BE2C (cell line): ENCODE measurements around the gene SLC17A6.

Experiments
- DNase-seq: peaks from one replicate; pipeline ENCODE4 v3.0.0-alpha.2; 2020
- H3K27me3 ChIP-seq: fragments of 250-450 bp; sonication (Bioruptor Pico); 2 replicates; pipeline ENCODE4 v1.5.1; 2020; ENCODE audit warnings: mild to moderate bottlenecking
- H3K36me3 ChIP-seq: fragments of 250-450 bp; sonication (Bioruptor Pico); 2 replicates; pipeline ENCODE4 v1.5.1; 2020; ENCODE audit warnings: mild to moderate bottlenecking
- H3K4me1 ChIP-seq: fragments of 250-450 bp; sonication (Bioruptor Pico); 2 replicates; pipeline ENCODE4 v1.5.1; 2020
- H3K4me3 ChIP-seq: 2 replicates; pipeline ENCODE4 v1.5.1; 2011; ENCODE audit warnings: low read depth, low read length
- H3K9me3 ChIP-seq: fragments of 250-450 bp; sonication (Bioruptor Pico); 2 replicates; pipeline ENCODE4 v1.5.1; 2020
- TF ChIP-seq, protein P1 (sequence below): IDR thresholded peaks from 2 replicates; pipeline ENCODE4 v1.5.1; 2012; ENCODE audit warnings: mild to moderate bottlenecking, low read depth, low read length

SLC17A6 gene

DNA sequence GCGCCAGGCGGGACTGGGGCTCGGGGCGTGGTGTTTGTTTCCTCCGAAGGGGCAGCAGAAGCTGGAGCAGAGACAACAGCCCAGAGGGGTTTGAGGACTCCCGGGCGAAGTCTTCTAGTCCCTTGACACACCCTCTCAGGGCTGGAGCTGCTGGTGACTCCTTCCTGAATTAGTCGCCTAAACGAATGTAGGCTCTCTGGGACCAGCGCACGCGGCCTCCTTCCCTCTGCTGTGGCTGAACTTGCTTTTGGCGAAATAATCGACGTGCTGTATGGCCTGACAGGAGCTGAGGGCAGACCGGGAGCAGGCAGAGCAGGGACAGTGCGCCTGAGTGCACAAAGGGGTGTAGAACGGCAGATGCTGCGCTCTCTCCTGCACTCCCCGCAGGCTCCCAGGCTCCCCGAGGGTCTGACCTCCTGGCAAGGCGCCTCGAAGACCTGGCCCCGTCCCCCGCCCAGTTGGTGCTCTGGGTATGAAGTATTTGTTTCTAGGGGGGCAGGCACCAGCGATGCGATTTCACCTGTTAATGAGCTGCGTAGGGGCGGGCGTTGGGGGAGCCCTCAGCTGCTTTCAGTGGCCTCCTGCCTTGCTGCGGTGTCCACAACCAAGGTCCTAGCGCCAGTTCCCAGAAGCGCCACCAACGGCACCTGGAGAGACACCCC lies 5.3 kb downstream of the SLC17A6 start:
- H3K4me1 ChIP-seq: no peaks in the 10 kb centered on the region
- no peak overlapping the region for H3K4me3 ChIP-seq
- TF ChIP-seq, protein P1, sequence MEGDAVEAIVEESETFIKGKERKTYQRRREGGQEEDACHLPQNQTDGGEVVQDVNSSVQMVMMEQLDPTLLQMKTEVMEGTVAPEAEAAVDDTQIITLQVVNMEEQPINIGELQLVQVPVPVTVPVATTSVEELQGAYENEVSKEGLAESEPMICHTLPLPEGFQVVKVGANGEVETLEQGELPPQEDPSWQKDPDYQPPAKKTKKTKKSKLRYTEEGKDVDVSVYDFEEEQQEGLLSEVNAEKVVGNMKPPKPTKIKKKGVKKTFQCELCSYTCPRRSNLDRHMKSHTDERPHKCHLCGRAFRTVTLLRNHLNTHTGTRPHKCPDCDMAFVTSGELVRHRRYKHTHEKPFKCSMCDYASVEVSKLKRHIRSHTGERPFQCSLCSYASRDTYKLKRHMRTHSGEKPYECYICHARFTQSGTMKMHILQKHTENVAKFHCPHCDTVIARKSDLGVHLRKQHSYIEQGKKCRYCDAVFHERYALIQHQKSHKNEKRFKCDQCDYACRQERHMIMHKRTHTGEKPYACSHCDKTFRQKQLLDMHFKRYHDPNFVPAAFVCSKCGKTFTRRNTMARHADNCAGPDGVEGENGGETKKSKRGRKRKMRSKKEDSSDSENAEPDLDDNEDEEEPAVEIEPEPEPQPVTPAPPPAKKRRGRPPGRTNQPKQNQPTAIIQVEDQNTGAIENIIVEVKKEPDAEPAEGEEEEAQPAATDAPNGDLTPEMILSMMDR: no peak
- no peaks in the 10 kb centered on the region for H3K9me3 ChIP-seq
- DNase-seq: no peak
- H3K27me3 ChIP-seq: no peaks in the 10 kb centered on the region
- no peaks in the 10 kb centered on the region for H3K36me3 ChIP-seq

DNA sequence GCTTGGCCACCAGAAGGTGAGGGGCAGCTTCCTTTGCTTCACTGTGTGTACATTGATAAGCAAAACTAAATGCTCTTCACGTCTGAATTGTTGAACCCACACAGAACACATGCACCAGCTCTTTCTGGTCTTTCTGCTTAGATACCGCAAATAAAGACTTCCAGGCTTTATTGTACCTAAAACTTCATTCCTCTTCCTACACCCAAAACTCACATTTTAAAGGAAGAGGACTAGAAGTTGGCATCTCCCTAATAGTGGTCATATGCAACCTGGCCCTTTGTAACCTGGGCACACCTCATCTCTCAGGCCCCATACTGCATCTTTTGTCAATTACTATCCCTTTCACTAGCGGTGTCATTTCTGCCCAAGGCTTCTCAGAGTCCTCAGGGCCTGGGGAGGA lies 5.9 kb downstream of the SLC17A6 start:
- no peaks in the 10 kb centered on the region for H3K27me3 ChIP-seq
- no peak overlapping the region for H3K4me3 ChIP-seq
- H3K9me3 ChIP-seq: no peaks in the 10 kb centered on the region
- TF ChIP-seq, protein P1: no peak
- no peaks in the 10 kb centered on the region for H3K36me3 ChIP-seq
- H3K4me1 ChIP-seq: no peaks in the 10 kb centered on the region; the same call in 1 of the 2 replicates
- DNase-seq: no peak

DNA sequence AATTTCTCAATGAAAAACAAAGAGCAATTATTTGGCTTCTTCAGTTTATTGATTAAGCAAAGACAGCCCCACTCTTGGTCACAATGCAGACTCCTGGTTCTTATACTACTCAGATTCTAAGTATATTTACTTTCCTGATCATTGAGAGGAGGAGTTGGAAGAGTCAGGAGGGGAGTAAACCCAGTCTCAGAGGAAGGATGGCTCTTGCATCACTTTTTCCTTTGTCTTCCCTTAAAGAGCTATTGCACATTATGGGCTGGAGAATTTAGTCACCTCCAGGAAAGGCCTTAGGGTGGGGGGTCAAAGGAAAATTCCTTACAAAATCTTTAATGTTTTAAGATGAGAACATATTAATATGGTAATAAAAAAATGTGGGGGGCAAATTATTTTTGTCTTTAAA lies 8.1 kb downstream of the SLC17A6 start:
- Histone ChIP-seq H3K27me3 (no peaks in the 10 kb centered on the region), H3K4me3 (no peak overlapping the region)
- no peak for DNase-seq

DNA sequence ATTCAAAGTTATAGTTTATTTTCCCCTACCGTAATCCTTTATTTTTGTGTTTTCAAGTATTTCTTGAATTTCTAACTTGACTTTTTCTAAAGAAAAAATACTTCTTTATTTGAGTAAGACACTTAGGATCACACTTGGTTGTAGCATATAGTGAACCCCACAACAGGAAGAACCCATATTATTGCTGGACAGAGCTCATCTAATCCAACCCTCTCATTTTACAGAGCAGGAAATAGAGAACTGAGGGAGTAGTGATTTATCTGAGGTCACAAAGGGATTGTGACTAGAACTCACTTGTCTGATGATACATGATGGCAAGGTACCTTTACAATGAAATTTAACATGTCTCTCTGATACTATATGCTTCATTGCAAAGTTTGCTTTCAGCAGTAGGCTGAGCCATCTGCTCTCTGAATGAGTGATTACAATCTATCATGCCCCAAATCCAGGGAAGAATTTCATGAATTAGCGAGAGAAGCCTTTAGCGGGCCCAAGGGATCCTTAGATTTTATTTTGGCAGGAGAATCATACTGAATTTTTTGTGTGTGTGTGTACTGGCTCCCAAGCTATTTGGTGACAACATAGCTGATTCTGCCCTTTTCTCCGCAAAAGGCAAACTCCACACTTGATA lies 9.8 kb downstream of the SLC17A6 start:
- no peaks in the 10 kb centered on the region for H3K27me3 ChIP-seq
- H3K4me3 ChIP-seq: no peak overlapping the region
- no peaks in the 10 kb centered on the region for H3K9me3 ChIP-seq
- no peaks in the 10 kb centered on the region for H3K36me3 ChIP-seq
- TF ChIP-seq, protein P1: no peak
- peaks cover 5% of the 10 kb centered on the region; the same call in 1 of the 2 replicates for H3K4me1 ChIP-seq
- no peak for DNase-seq

More for the DNA sequence above, 8.1 kb downstream of the SLC17A6 start:
- peaks cover 5% of the 10 kb centered on the region; the same call in 1 of the 2 replicates for H3K4me1 ChIP-seq
- TF ChIP-seq, protein P1: no peak
- H3K9me3 ChIP-seq: no peaks in the 10 kb centered on the region
- no peaks in the 10 kb centered on the region for H3K36me3 ChIP-seq

DNA sequence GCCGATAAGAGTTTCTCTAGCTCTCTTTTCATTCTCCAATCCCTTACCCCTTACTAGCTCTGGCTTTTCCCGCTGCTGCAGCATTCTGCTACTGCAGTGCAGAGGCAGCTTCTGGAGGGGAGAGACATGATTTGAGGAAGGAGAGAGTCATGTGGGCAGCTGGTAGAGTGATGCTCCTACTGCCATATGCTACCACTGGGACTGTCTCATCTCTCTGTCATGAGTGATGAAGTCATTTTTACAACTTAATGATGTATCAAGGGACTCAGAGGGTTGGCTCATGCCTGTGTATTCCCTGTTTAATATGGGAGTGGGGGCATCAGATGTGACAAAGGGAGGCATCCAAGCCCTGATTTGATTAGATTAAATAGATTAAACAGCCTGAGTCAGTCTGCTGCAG lies 11.3 kb downstream of the SLC17A6 start:
- H3K27me3 ChIP-seq: no peaks in the 10 kb centered on the region
- peak; percentile 35 for DNase-seq
- H3K4me1 ChIP-seq: peaks cover 5% of the 10 kb centered on the region; the same call in 1 of the 2 replicates
- no peaks in the 10 kb centered on the region for H3K36me3 ChIP-seq
- TF ChIP-seq, protein P1: no peak
- H3K4me3 ChIP-seq: no peak overlapping the region
- H3K9me3 ChIP-seq: no peaks in the 10 kb centered on the region

DNA sequence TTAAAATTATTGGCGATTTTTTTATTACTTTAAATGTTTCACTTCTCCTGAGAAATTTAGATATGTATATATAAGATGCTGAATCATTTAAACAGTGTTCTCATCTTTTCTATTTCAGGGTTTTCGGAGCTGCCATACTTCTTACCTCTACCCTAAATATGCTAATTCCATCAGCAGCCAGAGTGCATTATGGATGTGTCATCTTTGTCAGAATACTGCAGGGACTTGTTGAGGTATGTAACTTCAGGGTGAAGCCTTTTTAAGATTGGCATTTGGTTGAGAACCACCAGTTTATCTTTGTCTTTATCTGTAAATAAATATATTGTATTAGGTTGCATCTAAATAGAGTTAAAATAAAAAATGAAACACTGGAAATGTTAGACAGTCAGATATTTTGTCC lies 21.1 kb downstream of the SLC17A6 start:
- H3K4me1 ChIP-seq: no peaks in the 10 kb centered on the region
- DNase-seq: no peak
- H3K36me3 ChIP-seq: no peaks in the 10 kb centered on the region
- no peaks in the 10 kb centered on the region for H3K27me3 ChIP-seq
- TF ChIP-seq, protein P1: no peak
- H3K4me3 ChIP-seq: no peak overlapping the region
- no peaks in the 10 kb centered on the region for H3K9me3 ChIP-seq
